ENCODE results near the gene TIMP3.

DNA sequence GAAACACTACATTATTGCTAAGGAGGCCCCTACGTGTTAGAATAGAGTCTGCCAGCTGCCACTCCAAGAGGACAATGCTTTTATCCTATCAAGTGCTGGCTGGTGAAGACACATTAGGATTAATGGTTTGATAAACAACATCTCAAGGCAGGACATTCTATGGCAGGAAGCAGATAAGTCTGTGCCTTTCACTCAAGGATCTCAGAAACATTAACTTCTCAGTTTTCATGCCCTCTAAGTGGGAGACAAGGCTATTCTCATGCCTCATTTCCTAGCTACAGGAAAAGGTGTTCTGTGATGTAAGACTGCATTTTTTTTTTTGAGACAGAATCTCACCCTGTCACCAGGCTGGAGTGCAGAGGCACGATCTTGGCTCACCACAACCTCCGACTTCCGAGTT lies 23.5 kb upstream of the TIMP3 start:
- TF ChIP-seq, protein P1, sequence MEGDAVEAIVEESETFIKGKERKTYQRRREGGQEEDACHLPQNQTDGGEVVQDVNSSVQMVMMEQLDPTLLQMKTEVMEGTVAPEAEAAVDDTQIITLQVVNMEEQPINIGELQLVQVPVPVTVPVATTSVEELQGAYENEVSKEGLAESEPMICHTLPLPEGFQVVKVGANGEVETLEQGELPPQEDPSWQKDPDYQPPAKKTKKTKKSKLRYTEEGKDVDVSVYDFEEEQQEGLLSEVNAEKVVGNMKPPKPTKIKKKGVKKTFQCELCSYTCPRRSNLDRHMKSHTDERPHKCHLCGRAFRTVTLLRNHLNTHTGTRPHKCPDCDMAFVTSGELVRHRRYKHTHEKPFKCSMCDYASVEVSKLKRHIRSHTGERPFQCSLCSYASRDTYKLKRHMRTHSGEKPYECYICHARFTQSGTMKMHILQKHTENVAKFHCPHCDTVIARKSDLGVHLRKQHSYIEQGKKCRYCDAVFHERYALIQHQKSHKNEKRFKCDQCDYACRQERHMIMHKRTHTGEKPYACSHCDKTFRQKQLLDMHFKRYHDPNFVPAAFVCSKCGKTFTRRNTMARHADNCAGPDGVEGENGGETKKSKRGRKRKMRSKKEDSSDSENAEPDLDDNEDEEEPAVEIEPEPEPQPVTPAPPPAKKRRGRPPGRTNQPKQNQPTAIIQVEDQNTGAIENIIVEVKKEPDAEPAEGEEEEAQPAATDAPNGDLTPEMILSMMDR (IDR thresholded peaks at IDR 0.05): no peak
- no peak for TF ChIP-seq POLR2A (IDR thresholded peaks at IDR 0.05)
- TF ChIP-seq POLR2AphosphoS5 (IDR thresholded peaks at IDR 0.05): no peak

Measured in gastroesophageal sphincter (tissue), 3 donors.